Esophagus muscularis mucosa (tissue), 4 donors: ENCODE data around the gene RASAL2.

Source experiments
- CTCF ChIP-seq, 3 experiments: fragments of 200-600 bp in 2 of 3; fragments of 450-650 bp in 1 of 3; sonication (generic) in 2 of 3; IDR thresholded peaks; one replicate each; pipeline ENCODE4 v1.5.1; 2017 to 2019; ENCODE audit warnings: antibody characterized with exemption in 3 of 3, mild to moderate bottlenecking in 2 of 3, moderate library complexity in 1 of 3
- EP300 ChIP-seq: sonication (generic); formaldehyde crosslinking; IDR thresholded peaks from one replicate; pipeline ENCODE4 v1.6.1; 2017; ENCODE audit warnings: antibody characterized with exemption
- POLR2A ChIP-seq: fragments of 450-650 bp; IDR thresholded peaks from one replicate; pipeline ENCODE4 v1.6.1; 2017; ENCODE audit warnings: antibody characterized with exemption, moderate library complexity, mild to moderate bottlenecking, low read depth
- POLR2AphosphoS5 ChIP-seq, 2 donors: sonication (generic); formaldehyde crosslinking; IDR thresholded peaks; one replicate each; pipeline ENCODE4 v1.6.1; 2017; ENCODE audit warnings: antibody characterized with exemption in 2 of 2

GRCh38 chr1:178282949-178283367, 189.1 kb downstream of the RASAL2 start:
- TF ChIP-seq EP300 (no peak), POLR2AphosphoS5 (IDR thresholded peaks at IDR 0.05) (no peak), CTCF (IDR thresholded peaks at IDR 0.05) (peak; percentile 29 to 46 (median 34)), POLR2A (no peak)
